Activated CD8-positive, alpha-beta T cell treated with anti-CD3 and anti-CD28 coated beads for 36 hours (primary cell): Measurements from ENCODE around the gene SPARCL1. TPM values are rescaled to one million over a fixed set of nuclear protein-coding genes. Genes with fewer than 3 reads are reported as not detected.

Source experiments
- ATAC-seq: fragments of 200-7000 bp; cut with Tn5 transposase; one replicate; pipeline ENCODE4 v1.10.0; 2021; ENCODE audit warnings: mild to moderate bottlenecking, moderate library complexity
- CTCF ChIA-PET: fragments of 350-600 bp; sonication (Branson Sonifier 250); formaldehyde crosslinking; loops from one replicate; lab custom pipeline; 2021; ENCODE audit warnings: antibody characterized with exemption; lab: Charles Lee
- POLR2A ChIA-PET: fragments of 350-600 bp; sonication (Branson Sonifier 250); formaldehyde crosslinking; loops from one replicate; lab custom pipeline; 2021; ENCODE audit warnings: antibody characterized with exemption; lab: Charles Lee
- DNase-seq: peaks from one replicate; pipeline ENCODE4 v3.0.0-alpha.2; 2020
- H3K27ac Mint-ChIP-seq: one replicate; pipeline ENCODE4 v1.8.0; 2021; ENCODE audit warnings: mild to moderate bottlenecking, mixed read lengths
- H3K27me3 Mint-ChIP-seq: one replicate; pipeline ENCODE4 v1.8.0; 2021; ENCODE audit warnings: mixed read lengths
- H3K36me3 Mint-ChIP-seq: one replicate; pipeline ENCODE4 v1.8.0; 2021; ENCODE audit warnings: low read depth, mixed read lengths
- H3K4me1 Mint-ChIP-seq: one replicate; pipeline ENCODE4 v1.8.0; 2021; ENCODE audit warnings: low read depth, mixed read lengths
- H3K4me3 Mint-ChIP-seq: one replicate; pipeline ENCODE4 v1.8.0; 2021; ENCODE audit warnings: mild to moderate bottlenecking, moderate library complexity, mixed read lengths
- H3K9me3 Mint-ChIP-seq: one replicate; pipeline ENCODE4 v1.8.0; 2021; ENCODE audit warnings: mixed read lengths
- intact Hi-C: fragments of 100-400 bp; cut with micrococcal nuclease; formaldehyde crosslinking; loops from one replicate; pipeline ENCODE4 v1.10.0; 2022
- total RNA-seq, 2 experiments: library from RNA; stranded (reverse); gene quantifications; one replicate each; pipeline ENCODE4 v1.2.3, GENCODE V29; 2021
- TF ChIP-seq, protein P1 (sequence below): fragments of 200-600 bp; IDR thresholded peaks from one replicate; pipeline ENCODE4 v1.8.0; 2022; ENCODE audit warnings: antibody characterized with exemption, mild to moderate bottlenecking

SPARCL1 gene
- total RNA-seq, 2 experiments from 2014 or later: not detected

DNA sequence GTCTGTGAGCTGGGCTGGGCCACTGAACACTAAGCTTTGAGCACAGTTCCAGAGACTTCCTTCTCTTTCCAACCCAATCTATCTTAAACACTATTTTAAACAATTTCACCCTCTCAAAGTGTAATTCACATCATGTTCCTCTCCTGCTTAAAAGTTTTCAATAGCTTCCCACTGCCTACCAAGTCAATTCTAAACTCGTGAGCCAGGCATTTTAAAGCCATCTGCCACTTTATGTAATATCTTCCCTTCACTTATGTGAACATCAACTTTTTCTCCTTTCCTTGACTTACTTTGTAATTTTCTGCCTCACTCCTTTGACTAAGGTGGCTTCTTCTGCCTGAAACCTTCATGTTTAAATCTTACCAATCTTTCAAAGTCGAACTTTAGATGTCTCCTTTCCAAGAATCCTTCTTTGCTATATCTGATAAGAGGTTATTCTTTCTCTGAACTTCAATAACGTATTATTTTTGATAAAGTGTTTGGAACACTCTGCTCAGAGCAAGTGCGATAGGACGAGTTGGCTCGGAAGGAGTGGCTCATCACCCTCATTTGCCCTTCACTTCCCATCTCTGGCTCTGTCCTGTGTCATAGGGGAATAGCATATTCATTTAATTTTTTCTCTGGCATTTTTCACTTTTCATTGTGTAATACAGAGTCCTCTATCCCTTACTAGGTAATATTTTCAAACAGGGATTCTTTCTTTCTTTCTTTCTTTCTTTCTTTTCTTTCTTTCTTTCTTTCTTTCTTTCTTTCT, 13.0 kb upstream of the SPARCL1 start:
- Mint-ChIP-seq H3K4me3 (no peak overlapping the region), H3K36me3 (no peaks in the 10 kb centered on the region), H3K27me3 (no peaks in the 10 kb centered on the region), H3K4me1 (no peaks in the 10 kb centered on the region), H3K27ac (no peak overlapping the region), H3K9me3 (no peaks in the 10 kb centered on the region)
- ATAC-seq (no peak), DNase-seq (no peak)
- CTCF ChIA-PET: no interaction called here
- POLR2A ChIA-PET: no interaction called here
- TF ChIP-seq, protein P1, sequence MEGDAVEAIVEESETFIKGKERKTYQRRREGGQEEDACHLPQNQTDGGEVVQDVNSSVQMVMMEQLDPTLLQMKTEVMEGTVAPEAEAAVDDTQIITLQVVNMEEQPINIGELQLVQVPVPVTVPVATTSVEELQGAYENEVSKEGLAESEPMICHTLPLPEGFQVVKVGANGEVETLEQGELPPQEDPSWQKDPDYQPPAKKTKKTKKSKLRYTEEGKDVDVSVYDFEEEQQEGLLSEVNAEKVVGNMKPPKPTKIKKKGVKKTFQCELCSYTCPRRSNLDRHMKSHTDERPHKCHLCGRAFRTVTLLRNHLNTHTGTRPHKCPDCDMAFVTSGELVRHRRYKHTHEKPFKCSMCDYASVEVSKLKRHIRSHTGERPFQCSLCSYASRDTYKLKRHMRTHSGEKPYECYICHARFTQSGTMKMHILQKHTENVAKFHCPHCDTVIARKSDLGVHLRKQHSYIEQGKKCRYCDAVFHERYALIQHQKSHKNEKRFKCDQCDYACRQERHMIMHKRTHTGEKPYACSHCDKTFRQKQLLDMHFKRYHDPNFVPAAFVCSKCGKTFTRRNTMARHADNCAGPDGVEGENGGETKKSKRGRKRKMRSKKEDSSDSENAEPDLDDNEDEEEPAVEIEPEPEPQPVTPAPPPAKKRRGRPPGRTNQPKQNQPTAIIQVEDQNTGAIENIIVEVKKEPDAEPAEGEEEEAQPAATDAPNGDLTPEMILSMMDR: no peak
- intact Hi-C loops: no loop called here

DNA sequence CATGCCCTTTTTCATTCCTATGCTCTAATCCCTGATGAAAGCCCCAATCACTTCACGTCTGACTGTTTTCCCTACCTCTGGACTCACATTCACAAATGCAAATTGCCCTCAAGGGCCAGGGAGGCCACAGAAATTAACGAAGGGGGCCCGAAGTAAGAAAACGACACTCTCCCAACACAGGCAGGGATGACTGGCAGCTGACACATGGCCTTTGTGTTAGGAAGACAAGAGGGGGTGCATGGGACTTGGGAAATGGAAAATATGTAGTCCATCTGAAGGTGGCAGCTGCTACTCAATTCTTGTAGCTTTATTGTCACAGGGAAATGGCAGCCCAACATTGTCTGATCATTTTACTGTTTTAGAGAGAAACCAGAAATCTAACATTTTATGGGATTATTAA, 12.3 kb upstream of the SPARCL1 start:
- ChIA-PET CTCF (no interaction called here), POLR2A (no interaction called here)
- Mint-ChIP-seq H3K36me3 (no peaks in the 10 kb centered on the region), H3K27ac (no peak overlapping the region), H3K4me3 (no peak overlapping the region), H3K4me1 (no peaks in the 10 kb centered on the region), H3K27me3 (no peaks in the 10 kb centered on the region), H3K9me3 (no peaks in the 10 kb centered on the region)
- TF ChIP-seq, protein P1: no peak
- no peak for ATAC-seq
- intact Hi-C loops: no loop called here
- no peak for DNase-seq

DNA sequence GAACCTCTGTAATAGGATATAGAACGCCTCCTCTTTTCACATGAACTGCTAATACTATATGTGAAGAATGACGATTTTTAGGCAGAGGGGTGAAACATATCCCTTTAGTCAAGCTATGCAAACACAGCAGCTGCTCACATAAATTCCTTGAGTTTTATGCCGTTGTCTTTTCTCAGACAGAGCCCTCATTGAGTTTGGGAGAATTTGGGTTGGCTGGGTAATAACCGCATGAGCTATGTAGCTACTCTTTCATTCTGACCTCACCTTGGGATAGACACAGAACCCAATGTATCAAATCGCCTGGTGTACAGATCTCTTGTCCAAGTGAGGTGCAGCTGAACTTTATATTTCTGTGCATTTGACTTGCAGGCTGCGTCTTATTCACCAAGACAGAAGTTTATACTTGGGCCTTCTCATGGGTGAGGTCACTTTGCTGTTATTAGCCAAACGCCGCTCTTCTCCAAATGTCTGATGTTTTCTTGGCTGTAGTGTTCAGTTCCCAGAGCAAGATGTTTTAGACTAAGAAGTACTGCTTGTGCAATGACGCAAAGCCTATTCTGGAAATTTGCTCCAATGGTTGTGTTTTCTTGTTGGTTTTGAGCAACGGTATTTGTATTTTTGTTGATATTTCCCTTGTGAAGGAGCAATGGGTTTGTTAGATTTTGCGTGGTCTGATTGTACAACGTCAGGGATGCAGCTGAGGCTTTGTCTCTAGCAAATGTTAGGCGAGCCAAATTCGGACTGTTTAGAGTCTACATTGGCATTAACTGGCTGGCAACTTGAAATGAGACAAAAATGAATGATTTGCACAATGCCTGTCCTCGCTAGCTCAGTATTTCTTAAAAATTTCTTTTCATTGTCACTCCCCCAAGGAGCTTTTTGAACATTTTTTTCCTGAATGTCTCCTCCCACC, 11.2 kb upstream of the SPARCL1 start:
- H3K4me3 Mint-ChIP-seq: no peak overlapping the region
- H3K4me1 Mint-ChIP-seq: no peaks in the 10 kb centered on the region
- TF ChIP-seq, protein P1: no peak
- no peaks in the 10 kb centered on the region for H3K36me3 Mint-ChIP-seq
- DNase-seq: no peak
- no peaks in the 10 kb centered on the region for H3K27me3 Mint-ChIP-seq
- CTCF ChIA-PET: interaction anchor here (1.0 kb wide), 1 partner anchor 164 kb away, joined by 3 read pairs; no protein-coding TSS in a partner anchor
- H3K27ac Mint-ChIP-seq: no peak overlapping the region
- H3K9me3 Mint-ChIP-seq: no peaks in the 10 kb centered on the region
- POLR2A ChIA-PET: no interaction called here
- intact Hi-C loops: no loop called here
- no peak for ATAC-seq

DNA sequence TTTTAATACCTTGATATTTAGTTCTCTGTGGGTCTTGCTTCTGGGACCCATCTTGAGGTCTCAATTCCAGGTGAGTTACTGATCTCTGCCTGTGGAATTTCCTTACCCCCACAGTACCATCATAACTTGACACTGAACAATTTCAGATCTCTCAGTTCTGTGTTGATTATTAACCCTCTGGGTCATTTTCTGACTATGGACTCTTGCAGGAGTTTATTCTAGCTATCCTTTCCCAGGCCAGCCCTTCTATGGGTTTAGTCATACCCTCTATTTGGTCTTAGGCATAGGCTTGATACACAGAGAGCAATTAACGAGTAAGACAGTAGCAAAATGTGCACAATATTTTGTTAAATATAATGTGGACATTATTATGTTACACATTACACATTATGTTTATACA, 3.7 kb upstream of the SPARCL1 start:
- ATAC-seq: no peak
- H3K27ac Mint-ChIP-seq: no peak overlapping the region

More for the DNA sequence above, 3.7 kb upstream of the SPARCL1 start:
- TF ChIP-seq, protein P1: no peak
- Mint-ChIP-seq H3K36me3 (no peaks in the 10 kb centered on the region), H3K27me3 (no peaks in the 10 kb centered on the region), H3K4me1 (no peaks in the 10 kb centered on the region), H3K9me3 (no peaks in the 10 kb centered on the region), H3K4me3 (no peak overlapping the region)
- DNase-seq: no peak
- ChIA-PET CTCF (no interaction called here), POLR2A (no interaction called here)
- intact Hi-C loops: no loop called here
